SH-SY5Y (cell line): Measurements from ENCODE around the gene BRD1.

ENCODE experiments used
- GATA2 ChIP-seq: IDR thresholded peaks from 2 replicates; pipeline ENCODE4 v1.6.1; 2011; ENCODE audit warnings: mild to moderate bottlenecking, low read depth, low read length
- GATA3 ChIP-seq: IDR thresholded peaks from 2 replicates; pipeline ENCODE4 v1.6.1; 2011; ENCODE audit warnings: low read depth, mild to moderate bottlenecking, low read length, moderate library complexity

BRD1 gene

DNA sequence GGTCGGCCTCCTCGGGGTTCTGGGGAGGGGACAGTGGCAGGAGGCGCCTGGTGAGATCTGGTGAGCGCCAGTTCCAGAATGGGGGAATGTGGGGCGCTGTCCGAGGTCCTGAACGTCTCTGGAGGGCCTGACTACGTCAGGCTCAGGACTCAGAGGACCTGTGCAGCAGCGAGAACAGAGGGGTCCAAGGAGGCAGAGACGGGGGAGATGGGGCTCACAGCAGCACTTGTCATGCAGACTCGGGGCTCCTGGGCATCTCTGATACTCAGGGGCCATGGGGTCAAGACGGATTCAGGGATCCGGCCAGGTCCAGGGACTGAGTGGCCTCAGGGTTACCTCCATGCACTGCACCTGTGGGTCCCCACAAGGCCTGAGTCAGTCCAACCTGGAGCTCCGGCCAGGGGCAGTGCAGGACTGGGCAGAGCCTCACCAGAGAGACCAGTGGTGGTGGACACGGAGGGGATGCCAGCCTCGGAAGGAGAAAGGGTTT, 92.2 kb downstream of the BRD1 start:
- TF ChIP-seq GATA2, result no peak
- no peak for TF ChIP-seq GATA3

DNA sequence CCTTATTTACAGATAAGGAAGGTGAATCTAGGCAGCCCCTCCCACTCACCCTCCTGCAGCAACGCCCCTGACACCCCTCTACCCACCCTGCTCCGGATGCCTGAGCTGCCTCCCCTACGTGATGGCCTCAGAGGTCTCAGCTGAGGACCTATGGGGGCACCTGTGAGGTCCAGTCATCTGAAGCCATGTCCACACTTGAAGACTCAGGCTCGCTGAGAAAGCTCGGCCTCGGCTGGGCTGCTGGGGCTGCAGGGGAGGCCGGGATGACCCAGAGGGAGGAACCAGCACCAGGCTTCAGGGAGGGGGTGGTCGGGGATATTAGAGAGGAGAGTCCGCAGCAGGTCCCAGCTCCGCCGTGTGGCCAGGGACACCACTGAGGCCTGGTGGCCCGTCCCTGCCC, 92.8 kb downstream of the BRD1 start:
- no peak for TF ChIP-seq GATA3
- TF ChIP-seq GATA2, result no peak

DNA sequence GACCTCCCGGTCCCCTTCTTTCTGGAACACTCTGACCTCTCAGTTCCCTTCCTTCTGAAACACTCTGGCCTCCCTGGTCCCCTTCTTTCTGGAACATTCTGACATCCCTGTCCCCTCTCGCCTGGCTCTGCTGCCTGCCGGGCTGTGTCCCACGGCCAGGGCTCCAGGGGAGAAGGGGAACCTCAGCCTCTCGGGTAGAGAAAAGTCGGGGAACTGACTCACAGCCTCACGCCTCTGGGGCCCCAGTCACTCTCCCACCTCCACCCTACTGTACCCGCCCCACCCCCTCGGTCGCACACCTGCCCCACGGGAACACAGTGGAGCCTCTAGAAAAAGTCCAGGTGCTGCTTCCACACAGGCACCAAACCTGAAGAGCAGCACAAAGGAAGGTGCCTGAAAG, 93.3 kb downstream of the BRD1 start:
- TF ChIP-seq GATA3 (no peak), GATA2 (no peak)

DNA sequence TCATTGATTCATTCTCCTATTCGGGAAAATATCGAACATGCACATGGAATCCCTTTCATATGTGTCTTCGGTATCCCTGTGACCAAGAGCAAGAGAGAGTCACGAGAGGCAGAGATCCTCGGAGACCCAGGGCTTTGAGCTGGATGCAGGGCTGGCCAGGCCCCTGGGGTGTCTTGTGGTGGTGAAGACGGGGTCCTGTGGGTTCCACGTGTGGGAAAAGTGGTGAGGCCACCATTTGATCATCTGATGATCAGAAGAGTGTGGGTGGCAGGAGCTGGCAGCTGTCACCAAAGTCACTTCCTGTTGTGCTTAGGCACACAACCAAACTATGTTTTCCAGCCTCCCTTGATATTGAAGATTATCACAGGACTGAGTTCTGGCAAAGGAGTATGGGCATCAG, 94.0 kb downstream of the BRD1 start:
- TF ChIP-seq GATA3 (no peak), GATA2 (no peak)

DNA sequence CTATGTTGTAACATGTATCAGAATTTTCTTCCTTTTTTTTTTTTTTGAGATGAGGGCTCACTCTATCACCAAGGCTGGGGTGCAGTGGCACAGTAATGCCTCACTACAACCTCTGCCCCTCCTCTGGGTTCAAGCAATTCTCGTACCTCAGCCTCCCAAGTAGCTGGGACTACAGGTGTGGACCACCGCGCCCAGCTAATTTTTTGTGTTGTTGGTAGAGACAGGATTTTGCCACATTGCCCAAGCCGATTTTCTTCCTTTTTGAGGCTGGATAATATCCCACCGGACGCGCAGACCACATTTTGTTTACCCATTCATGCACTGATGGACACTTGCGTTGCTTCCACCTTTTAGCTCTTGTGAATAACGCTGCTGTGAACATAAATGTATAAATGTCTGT, 97.0 kb downstream of the BRD1 start:
- TF ChIP-seq GATA2, result no peak
- no peak for TF ChIP-seq GATA3

DNA sequence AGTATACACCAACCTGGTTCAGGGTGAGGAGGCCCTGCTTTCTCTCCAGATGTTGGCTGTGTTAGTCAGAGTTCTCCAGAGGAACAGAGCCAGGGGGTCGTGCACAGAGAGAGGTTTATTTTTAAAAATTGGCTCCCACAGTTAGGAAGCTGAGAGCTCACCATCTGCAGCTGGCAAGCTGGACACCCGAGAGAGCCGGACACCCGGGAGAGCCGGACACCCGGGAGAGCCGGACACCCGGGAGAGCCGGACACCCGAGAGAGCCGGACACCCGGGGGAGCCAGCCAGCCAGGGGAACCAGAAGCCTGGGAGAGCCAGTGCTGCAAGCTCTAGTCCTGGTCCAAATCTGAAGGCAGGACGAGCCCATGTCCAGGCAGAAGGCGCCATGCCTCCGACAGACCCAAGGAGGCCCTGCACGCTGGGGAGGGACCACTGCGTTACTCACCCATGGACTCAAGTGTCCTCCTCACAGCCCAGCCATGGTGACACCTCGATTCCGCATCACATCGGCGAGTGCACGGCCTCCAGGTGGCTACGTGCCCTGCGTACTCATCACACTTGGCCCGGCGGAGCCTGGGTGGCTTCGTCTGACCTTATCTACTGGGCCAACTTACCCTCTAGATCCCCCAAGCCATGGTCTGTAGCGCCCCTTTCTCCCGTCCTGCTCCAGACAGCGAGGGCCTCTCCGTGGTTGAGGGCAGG, 99.0 kb downstream of the BRD1 start:
- TF ChIP-seq GATA3 (no peak), GATA2 (no peak)

DNA sequence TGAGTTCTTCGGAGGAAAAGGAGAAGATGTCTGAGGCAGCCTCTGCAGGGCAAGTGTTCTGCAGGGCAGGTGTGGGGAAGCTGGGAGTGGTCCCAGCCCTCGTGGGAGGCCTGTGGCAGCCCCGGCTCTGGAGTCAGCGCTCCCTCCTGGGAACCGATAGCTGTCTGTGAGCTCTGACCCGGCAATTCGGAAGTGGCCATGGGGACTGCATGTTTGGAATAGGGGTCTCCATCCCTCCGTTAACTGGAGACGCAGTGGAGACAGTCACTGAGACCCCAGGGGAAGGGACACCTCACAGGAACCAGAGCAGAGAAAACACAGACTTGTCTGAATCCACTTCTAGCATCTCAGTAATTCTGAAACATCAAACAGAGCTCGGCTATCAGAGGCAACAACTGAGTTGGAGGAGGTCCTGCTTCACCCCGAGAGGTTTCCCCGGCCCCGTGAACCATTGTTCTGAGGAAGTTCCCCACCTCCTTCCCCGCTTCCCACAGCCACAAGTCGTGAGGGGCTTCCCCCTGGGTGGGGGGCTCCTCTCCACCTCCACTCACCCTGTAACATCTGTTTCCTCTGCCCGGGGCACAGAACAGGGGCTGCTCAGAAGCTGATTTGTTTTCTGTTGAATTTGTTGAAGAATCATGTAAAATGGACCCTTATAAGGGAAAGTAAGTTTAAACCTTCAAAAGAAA, 99.6 kb downstream of the BRD1 start:
- TF ChIP-seq GATA3, result no peak
- no peak for TF ChIP-seq GATA2

DNA sequence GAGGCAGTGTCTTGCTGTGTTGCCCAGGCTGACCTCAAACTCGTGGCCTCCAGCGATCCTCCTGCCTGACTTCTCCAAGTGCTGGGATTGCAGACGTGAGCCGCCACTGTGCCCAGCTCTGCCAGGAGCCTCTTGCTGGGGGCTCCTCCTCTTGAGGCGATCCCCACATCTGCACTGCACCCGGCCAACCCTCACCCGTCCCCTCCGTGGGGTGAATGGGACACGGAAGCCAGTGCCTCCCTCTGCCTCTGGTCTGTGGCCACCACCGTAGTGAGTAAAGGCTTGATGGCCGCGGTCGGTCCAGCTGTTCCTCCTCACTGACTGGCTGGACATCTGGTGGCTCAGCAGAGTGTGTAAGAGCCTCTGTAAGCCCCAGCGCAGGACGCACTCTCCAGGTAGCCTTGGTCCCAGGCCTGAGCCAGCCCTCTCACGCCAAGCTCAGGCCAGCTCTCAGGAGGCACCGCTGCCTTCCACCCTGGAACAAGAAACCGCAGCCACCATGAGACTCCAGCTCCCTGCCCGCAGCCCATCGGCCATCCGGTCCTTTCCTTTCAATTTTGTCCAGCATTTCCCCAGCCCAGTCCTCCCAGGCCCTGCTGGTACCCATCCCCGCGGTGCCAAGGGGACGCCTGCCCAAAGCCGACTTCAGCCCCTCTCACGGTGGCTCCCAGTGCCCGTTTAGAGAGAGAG, 100.3 kb downstream of the BRD1 start:
- TF ChIP-seq GATA3, result no peak
- no peak for TF ChIP-seq GATA2

DNA sequence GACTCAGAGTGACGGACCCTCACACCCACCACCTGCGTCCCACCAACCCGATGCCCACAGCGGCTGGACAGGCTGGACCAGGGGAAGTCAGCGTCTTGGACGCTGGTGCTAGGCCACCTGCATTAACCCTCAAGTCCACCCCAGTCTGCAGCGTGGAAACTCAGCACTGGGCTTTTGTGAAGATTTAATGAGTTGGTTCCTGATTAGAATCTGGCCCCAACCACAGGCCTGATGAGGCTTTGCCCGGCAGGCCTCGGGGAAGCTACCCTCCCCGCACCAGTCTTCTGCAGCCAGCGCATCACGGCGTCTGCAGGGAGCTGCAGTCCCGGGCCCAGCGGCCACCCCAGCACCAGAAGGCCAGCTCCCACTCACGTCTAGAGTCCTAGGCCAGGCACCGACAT, 101.0 kb downstream of the BRD1 start:
- TF ChIP-seq GATA2, result peak; percentile 73
- no peak for TF ChIP-seq GATA3

DNA sequence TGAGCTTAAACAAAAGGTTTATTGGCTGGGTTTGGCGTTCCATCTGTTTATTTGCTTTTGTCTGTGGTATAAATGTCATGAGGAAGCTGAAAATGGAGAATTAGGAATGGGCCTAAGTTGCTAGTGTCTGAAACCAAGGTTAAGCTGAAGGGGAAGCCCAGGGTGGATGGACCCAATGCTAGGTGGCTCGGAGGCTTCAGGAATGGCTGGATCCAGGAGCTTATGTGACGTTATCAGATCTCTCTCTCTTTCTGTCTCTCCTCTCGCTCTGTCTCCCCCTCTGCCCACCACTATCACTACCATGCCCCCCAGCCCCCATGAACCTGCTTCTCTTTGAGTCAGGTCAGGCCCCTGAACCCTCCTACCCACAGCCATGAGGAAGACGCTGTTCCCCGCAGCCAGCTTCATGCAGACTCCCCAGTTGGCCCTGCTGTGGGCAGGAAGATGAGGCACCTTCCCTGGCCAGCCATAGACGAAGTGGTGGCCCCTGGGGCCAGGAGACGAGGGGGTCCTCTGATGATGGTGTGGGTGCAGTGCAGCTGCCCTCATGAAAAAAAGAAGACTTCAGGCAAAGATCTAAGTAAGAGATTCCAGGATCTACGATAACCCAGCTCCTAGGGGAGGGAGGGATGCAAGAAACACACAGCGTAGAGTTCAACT, 101.5 kb downstream of the BRD1 start:
- no peak for TF ChIP-seq GATA2
- TF ChIP-seq GATA3, result no peak

DNA sequence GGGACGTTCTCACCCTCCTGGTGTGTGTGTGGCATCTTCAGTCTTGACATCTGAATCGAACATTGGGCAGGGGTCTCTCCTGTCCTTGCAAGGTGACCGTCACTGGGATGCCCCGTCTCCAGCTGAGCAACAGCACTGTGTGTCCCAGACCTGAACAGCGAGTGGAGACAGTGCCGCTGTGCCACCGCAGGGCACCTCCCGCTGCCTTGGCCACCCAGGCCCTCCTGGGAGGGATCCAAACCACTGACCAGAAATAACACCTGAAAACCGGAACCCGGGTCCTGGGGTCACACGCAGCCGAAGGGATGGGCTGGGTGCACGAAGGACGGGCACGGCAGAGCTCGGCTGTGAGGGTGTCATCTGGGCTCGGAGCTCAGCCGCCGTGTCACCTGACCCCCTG, 102.2 kb downstream of the BRD1 start:
- TF ChIP-seq GATA2 (no peak), GATA3 (no peak)

DNA sequence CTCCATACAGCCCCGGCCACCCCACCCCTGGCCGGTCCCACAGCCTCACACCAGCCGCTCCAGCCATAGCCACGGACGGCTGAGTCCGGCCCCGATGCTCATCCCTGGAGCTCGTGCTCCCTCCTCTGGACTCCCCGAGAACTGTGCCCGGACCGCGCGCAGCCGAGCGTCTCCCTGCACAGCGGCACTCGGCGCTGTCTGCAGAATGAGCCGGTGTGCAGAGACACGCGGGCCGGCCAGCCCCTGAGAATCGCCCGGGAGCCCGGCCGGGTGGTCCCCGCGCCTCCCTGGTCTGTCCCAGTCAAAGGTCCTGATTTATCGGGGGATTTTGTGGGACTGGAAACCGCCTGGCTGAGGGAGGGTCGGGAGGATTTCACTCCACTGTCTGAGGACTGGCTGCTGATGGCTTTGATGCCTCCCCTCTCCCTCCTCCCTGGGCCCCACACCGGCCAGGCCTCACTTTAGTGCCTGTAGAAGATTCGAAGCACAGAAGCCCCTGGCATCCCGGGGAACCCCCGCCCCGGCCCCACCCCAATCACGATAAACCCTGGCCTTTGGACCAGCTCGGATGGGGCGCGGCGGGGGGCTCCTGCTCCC, 102.7 kb downstream of the BRD1 start:
- TF ChIP-seq GATA3 (no peak), GATA2 (no peak)

DNA sequence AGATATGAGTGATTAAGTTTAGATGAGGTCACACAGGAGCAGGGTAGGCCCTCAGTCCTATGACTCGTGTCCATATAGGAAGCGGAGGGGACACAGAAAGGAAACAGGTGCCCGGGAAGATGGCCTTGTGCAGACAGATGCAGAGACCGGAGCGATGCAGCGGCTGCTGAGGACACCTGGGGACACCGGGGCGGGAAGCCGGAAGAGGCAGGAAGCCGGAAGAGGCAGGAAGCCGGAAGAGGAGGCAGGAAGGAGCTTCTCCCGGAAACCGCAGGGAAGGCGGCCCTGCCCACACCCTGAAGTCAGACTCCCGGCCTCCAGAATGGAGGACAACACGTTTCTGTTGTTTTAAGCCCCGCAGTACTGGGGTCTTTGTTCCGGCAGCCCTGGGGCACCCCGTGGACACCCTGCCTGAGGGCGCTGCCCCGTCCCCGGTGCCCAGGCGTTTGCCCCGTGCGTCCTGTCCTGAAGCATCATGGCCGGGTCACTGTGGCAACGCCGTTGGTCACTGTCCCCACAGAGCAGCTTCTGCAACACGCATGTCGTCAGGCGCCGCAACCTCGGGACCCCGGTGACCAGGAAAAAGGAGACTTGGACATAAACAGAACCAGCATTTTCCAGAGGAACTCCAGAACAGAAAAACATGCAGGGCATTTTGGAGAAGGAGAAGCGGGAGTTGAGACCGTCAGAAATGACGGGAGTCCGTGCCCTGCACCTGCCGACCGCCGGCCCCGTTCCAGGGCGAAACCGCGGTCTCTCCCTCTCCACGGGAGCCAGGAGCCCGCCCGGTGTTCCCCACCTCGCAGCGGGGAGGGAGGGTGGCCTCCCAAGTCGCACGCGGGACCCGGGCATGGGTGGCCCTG, 103.4 kb downstream of the BRD1 start:
- TF ChIP-seq GATA3, result no peak
- no peak for TF ChIP-seq GATA2
